Vagina (tissue), 2 donors: ENCODE measurements around the gene TEDC1. TPM values are rescaled to one million over a fixed set of nuclear protein-coding genes. Genes with fewer than 3 reads are reported as not detected.
A peak's percentile ranks its signal among the peaks of the same experiment; 100 is the strongest.

Experiments
- DNase-seq, 2 donors: peaks; one replicate each; pipeline ENCODE4 v3.0.0-alpha.2; 2017; ENCODE audit errors: extremely low spot score in 2 of 2
- H3K27ac ChIP-seq: fragments of 200-600 bp; sonication (generic); one replicate; pipeline ENCODE4 v1.5.1; 2019
- H3K27me3 ChIP-seq: fragments of 200-600 bp; sonication (generic); one replicate; pipeline ENCODE4 v1.5.1; 2019
- H3K36me3 ChIP-seq, 2 donors: fragments of 200-600 bp; sonication (generic); one replicate each; pipeline ENCODE4 v1.5.1; 2017 to 2019
- H3K4me1 ChIP-seq: fragments of 200-600 bp; sonication (generic); one replicate; pipeline ENCODE4 v1.5.1; 2019
- H3K4me3 ChIP-seq, 2 donors: fragments of 200-600 bp; sonication (generic); 1 replicate in 1 of 2; 2 replicates in 1 of 2; pipeline ENCODE4 v1.5.1; 2016 to 2019
- H3K9me3 ChIP-seq: fragments of 200-600 bp; sonication (generic); one replicate; pipeline ENCODE4 v1.5.1; 2019
- POLR2A ChIP-seq, 2 donors: fragments of 450-650 bp; IDR thresholded peaks; one replicate each; pipeline ENCODE4 v1.6.1; 2017; ENCODE audit warnings: antibody characterized with exemption in 2 of 2, mild to moderate bottlenecking in 2 of 2, moderate library complexity in 2 of 2
- POLR2AphosphoS5 ChIP-seq, 2 donors: sonication (generic); formaldehyde crosslinking; IDR thresholded peaks; one replicate each; pipeline ENCODE4 v1.9.0; 2017; ENCODE audit warnings: antibody characterized with exemption in 2 of 2, mild to moderate bottlenecking in 2 of 2, low read depth in 1 of 2; ENCODE audit not compliant: insufficient read depth in 1 of 2
- intact Hi-C: fragments of 100-400 bp; cut with DNase I; formaldehyde crosslinking; loops from one replicate; pipeline ENCODE4 v1.15.1; 2023
- total RNA-seq: library from RNA; depleted of rRNA; stranded (reverse); fragments of >200 nt; gene quantifications from one replicate; pipeline ENCODE4 v1.2.3, GENCODE V29; 2016
- TF ChIP-seq, protein P1 (sequence below), 3 experiments: fragments of 450-650 bp in 2 of 3; fragments of 200-600 bp in 1 of 3; sonication (generic) in 1 of 3; IDR thresholded peaks; one replicate each; pipeline ENCODE4 v1.5.1; 2017 to 2019; ENCODE audit warnings: antibody characterized with exemption in 3 of 3, mild to moderate bottlenecking in 2 of 3, moderate library complexity in 2 of 3

TEDC1 gene
- total RNA-seq, 1 donor from 2014 or later: 5.9 TPM

DNA sequence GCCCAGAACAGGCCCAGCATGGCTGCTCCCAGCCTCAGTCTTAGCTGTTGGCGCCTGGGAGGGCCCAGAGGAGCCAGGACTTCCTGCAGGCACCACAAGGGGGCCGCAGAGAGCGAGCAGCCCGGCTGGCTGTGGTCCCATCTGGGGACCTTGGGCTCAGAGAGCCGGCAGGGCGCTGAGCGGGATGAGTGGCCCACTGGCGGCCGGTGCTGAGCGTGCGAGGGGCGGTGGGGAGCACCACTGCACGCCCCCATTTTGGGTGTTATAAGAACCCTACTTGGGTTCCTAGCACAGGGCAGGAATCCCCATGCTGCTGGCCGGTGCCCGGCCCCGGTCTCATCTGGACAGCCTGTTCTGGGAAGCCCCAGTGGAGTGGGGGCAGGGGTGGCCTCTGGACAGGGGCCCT is 42.3 kb upstream of the TEDC1 start:
- peaks cover 12% of the 10 kb centered on the region for H3K4me1 ChIP-seq
- no peaks in the 10 kb centered on the region for H3K9me3 ChIP-seq
- no peak overlapping the region for H3K27ac ChIP-seq
- no peaks in the 10 kb centered on the region for H3K27me3 ChIP-seq
- no peak overlapping the region for H3K4me3 ChIP-seq
- no peak for TF ChIP-seq POLR2A (IDR thresholded peaks at IDR 0.05)
- TF ChIP-seq, protein P1, sequence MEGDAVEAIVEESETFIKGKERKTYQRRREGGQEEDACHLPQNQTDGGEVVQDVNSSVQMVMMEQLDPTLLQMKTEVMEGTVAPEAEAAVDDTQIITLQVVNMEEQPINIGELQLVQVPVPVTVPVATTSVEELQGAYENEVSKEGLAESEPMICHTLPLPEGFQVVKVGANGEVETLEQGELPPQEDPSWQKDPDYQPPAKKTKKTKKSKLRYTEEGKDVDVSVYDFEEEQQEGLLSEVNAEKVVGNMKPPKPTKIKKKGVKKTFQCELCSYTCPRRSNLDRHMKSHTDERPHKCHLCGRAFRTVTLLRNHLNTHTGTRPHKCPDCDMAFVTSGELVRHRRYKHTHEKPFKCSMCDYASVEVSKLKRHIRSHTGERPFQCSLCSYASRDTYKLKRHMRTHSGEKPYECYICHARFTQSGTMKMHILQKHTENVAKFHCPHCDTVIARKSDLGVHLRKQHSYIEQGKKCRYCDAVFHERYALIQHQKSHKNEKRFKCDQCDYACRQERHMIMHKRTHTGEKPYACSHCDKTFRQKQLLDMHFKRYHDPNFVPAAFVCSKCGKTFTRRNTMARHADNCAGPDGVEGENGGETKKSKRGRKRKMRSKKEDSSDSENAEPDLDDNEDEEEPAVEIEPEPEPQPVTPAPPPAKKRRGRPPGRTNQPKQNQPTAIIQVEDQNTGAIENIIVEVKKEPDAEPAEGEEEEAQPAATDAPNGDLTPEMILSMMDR (IDR thresholded peaks at IDR 0.05): peak; percentile 66 to 78 (median 66)
- peak in 1 of 2 donors; percentile 40 for TF ChIP-seq POLR2AphosphoS5 (IDR thresholded peaks at IDR 0.05; ENCODE audit: insufficient read depth in 1 of 2, low read depth in 1 of 2)
- no peak for DNase-seq
- intact Hi-C loops: loop anchor here (10.0 kb wide), 1 partner anchor 76 kb away; the partner anchor contains the start of gene TMEM121
- peaks cover 0 to 20% of the 10 kb centered on the region in 2 donors for H3K36me3 ChIP-seq

DNA sequence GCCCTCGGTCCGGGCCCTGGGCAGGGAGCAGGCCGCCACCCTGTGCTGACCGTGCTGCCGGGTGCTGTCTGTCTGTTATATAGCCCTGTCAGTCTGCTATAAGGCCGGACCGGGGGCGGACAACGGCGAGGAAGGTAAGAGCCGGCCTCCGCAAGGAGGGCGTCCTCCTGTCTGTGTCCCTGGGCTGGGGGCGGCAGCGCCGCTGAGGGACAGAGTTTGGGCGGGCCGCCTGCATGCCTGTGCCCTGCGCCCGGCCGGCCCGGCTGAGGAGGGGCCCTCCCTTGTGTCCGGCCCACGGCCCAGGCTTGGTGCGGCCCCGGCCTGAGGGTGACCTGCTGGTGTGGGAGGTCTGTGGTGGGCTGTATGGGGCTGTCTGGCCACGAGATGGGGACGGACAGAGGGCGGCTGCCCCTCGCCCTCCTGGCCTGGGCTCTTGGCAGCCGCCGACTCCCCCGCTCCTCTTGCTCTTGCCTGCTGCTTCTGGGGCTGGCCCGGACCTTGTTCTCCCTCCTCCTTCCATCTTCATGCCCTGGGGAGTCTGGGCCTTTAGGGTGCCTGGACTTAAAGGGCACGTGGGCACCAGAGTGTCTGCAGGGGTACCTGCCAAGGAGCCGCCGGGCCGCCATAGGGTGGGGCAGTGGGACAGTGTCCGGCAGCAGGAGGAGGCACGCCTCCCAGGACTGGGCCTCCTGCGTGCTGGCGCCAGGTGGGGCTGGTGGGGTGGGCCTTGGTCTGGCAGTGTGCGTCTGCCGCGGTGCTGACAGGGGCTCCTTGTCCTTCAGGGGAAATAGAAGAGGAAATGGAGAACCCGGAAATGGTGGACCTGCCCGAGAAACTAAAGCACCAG is 41.5 kb upstream of the TEDC1 start:
- TF ChIP-seq, protein P1 (IDR thresholded peaks at IDR 0.05): no peak
- no peak for TF ChIP-seq POLR2A (IDR thresholded peaks at IDR 0.05)
- TF ChIP-seq POLR2AphosphoS5 (IDR thresholded peaks at IDR 0.05; ENCODE audit: insufficient read depth in 1 of 2, low read depth in 1 of 2): no peak
- Histone ChIP-seq H3K4me3 (no peak overlapping the region), H3K27ac (no peak overlapping the region), H3K36me3 (peaks cover 0 to 28% of the 10 kb centered on the region in 2 donors), H3K4me1 (peaks cover 12% of the 10 kb centered on the region), H3K27me3 (no peaks in the 10 kb centered on the region), H3K9me3 (no peaks in the 10 kb centered on the region)
- intact Hi-C loops: loop anchor here (10.0 kb wide), 1 partner anchor 75 kb away; the partner anchor contains the start of gene TMEM121
- DNase-seq: no peak

DNA sequence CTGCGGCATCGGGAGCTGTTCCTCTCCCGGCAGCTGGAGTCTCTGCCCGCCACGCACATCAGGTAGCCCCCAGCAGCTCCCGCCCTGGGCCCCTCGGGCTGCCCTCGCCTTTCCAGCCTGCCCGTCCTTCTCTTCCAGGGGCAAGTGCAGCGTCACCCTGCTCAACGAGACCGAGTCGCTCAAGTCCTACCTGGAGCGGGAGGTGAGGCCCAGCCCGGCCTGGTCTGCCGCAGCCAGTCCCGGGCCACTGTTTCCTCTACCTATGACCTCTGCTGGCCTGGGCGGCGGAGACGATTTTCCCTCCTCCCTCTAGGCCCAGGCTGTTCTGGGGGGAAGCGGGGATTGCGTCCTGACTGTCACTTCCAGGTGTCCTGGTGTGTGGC is 40.9 kb upstream of the TEDC1 start:
- intact Hi-C loops: no loop called here
- DNase-seq: no peak

DNA sequence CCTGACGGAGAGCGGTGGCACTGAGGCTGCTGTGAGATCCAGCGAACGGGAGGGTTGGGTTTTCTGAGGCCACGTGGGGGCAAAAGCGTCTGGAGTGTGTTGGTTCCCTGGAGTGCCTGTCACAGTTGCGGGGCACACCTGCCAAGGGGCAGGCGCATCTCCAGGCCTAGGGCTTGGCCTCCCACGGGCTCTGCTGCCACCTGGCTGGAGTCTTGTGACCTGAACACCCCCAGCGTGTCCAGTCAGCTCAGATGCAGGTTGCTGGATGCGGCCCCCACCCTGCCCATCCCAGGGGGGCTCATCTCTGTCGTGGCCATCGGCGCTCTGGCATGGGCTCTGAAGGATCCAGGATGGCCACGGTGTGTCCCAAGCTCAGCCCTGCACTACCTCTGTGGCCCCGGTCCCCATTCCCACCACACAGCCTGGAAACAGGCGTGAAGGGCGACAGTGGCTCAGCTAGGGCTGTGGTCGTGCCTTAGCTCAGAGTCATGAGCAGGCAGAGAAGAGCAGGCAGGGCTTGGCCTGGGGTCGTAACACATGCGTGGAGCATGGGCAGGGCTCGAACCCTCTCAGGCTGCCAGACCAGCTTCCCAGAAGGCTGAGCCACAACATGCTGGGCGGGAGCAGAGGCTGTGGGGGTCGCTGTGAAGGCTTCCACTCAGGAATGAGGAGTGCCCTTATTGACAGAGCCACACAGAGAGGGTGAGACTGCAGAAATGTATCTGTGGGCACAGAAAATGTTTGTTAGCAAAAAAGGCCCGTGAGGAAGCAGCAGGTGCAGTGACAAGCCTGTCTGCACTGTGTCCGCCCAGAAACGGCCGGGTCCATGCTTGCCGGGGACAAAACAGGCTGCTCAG is 40.0 kb upstream of the TEDC1 start:
- no peaks in the 10 kb centered on the region for H3K27me3 ChIP-seq
- peaks cover 0 to 43% of the 10 kb centered on the region in 2 donors for H3K36me3 ChIP-seq

More for the DNA sequence above, 40.9 kb upstream of the TEDC1 start:
- H3K27ac ChIP-seq: no peak overlapping the region
- peaks cover 12% of the 10 kb centered on the region for H3K4me1 ChIP-seq
- H3K36me3 ChIP-seq: peaks cover 0 to 34% of the 10 kb centered on the region in 2 donors
- TF ChIP-seq POLR2AphosphoS5 (IDR thresholded peaks at IDR 0.05; ENCODE audit: insufficient read depth in 1 of 2, low read depth in 1 of 2): no peak
- TF ChIP-seq, protein P1 (IDR thresholded peaks at IDR 0.05): no peak
- no peak for TF ChIP-seq POLR2A (IDR thresholded peaks at IDR 0.05)
- no peaks in the 10 kb centered on the region for H3K27me3 ChIP-seq
- H3K4me3 ChIP-seq: no peak overlapping the region
- H3K9me3 ChIP-seq: no peaks in the 10 kb centered on the region

DNA sequence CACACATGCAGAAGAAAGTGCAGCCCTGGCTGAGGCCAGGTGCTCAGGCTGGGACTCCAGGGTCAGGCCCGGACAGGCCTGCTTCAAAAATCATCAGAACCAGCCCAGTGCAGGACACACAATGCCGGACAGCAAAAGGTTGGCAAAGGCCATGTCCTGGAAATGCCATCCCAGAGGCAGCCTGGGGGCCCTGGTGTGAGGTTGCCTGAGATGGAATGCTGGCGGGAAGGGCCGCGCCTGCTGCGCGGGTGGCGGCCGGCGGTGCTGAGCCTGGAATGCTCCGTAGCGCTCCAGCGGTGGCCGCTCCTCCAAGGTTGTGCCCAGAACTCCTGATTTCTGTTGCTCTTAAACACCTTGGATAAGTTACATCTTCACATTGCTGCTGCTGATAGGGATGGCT is 38.1 kb upstream of the TEDC1 start:
- intact Hi-C loops: no loop called here
- Histone ChIP-seq H3K4me3 (no peak overlapping the region), H3K27ac (no peak overlapping the region), H3K36me3 (peaks cover 0 to 52% of the 10 kb centered on the region in 2 donors), H3K27me3 (no peaks in the 10 kb centered on the region), H3K9me3 (no peaks in the 10 kb centered on the region), H3K4me1 (peaks cover 12% of the 10 kb centered on the region)
- TF ChIP-seq POLR2AphosphoS5 (IDR thresholded peaks at IDR 0.05; ENCODE audit: insufficient read depth in 1 of 2, low read depth in 1 of 2) (no peak), POLR2A (IDR thresholded peaks at IDR 0.05) (no peak)
- TF ChIP-seq, protein P1 (IDR thresholded peaks at IDR 0.05): no peak
- no peak for DNase-seq

More for the DNA sequence above, 40.0 kb upstream of the TEDC1 start:
- intact Hi-C loops: no loop called here
- peaks cover 12% of the 10 kb centered on the region for H3K4me1 ChIP-seq
- H3K4me3 ChIP-seq: no peak overlapping the region
- no peak for TF ChIP-seq POLR2AphosphoS5 (IDR thresholded peaks at IDR 0.05; ENCODE audit: insufficient read depth in 1 of 2, low read depth in 1 of 2)
- TF ChIP-seq POLR2A (IDR thresholded peaks at IDR 0.05): no peak
- no peaks in the 10 kb centered on the region for H3K9me3 ChIP-seq
- no peak for DNase-seq
- H3K27ac ChIP-seq: no peak overlapping the region
